Hepatocyte (in vitro differentiated cells): Measurements from ENCODE around the gene ITGB8. TPM values are rescaled to one million over a fixed set of nuclear protein-coding genes. Genes with fewer than 3 reads are reported as not detected.

ENCODE experiments used
- DNase-seq: peaks from one replicate; pipeline ENCODE4 v3.0.0-alpha.2; 2016; ENCODE audit warnings: low spot score
- H2AFZ ChIP-seq: fragments of 200-600 bp; sonication (generic); 2 replicates; pipeline ENCODE4 v1.6.0; 2016; ENCODE audit warnings: antibody characterized with exemption, mild to moderate bottlenecking
- H3K27ac ChIP-seq: fragments of 200-600 bp; sonication (generic); 2 replicates; pipeline ENCODE4 v1.5.1; 2016; ENCODE audit warnings: mild to moderate bottlenecking
- H3K27me3 ChIP-seq: fragments of 200-600 bp; sonication (generic); 2 replicates; pipeline ENCODE4 v1.6.1; 2016
- H3K36me3 ChIP-seq: fragments of 200-600 bp; sonication (generic); replicated peaks from 2 replicates; pipeline ENCODE4 v1.5.1; 2016; ENCODE audit warnings: low read depth; ENCODE audit not compliant: insufficient read depth
- H3K4me1 ChIP-seq: fragments of 200-600 bp; sonication (generic); 2 replicates; pipeline ENCODE4 v1.5.1; 2016; ENCODE audit warnings: mild to moderate bottlenecking, moderate library complexity; ENCODE audit not compliant: insufficient read depth
- H3K4me2 ChIP-seq: fragments of 200-600 bp; sonication (generic); 2 replicates; pipeline ENCODE4 v1.6.0; 2016
- H3K4me3 ChIP-seq: fragments of 200-600 bp; sonication (generic); 2 replicates; pipeline ENCODE4 v1.5.1; 2016; ENCODE audit warnings: mild to moderate bottlenecking
- H3K79me2 ChIP-seq: fragments of 200-600 bp; sonication (generic); 2 replicates; pipeline ENCODE4 v1.6.0; 2017; ENCODE audit warnings: mild to moderate bottlenecking
- H3K9me2 ChIP-seq: fragments of 200-600 bp; sonication (generic); replicated peaks from 2 replicates; pipeline ENCODE4 v1.6.0; 2017; ENCODE audit warnings: mild to moderate bottlenecking; ENCODE audit not compliant: insufficient read depth
- H3K9me3 ChIP-seq: fragments of 200-600 bp; sonication (generic); 2 replicates; pipeline ENCODE4 v1.5.1; 2016; ENCODE audit warnings: low read depth, mild to moderate bottlenecking
- H4K20me1 ChIP-seq: fragments of 200-600 bp; sonication (generic); 2 replicates; pipeline ENCODE4 v1.6.0; 2016; ENCODE audit warnings: mild to moderate bottlenecking; ENCODE audit not compliant: insufficient read depth, poor library complexity, severe bottlenecking
- EZH2 ChIP-seq: fragments of 200-600 bp; sonication (generic); IDR thresholded peaks from 2 replicates; pipeline ENCODE4 v1.6.1; 2016; ENCODE audit warnings: antibody characterized with exemption, mild to moderate bottlenecking, borderline replicate concordance
- EZH2phosphoT487 ChIP-seq: fragments of 200-600 bp; sonication (generic); IDR thresholded peaks from one replicate; pipeline ENCODE4 v1.6.1; 2018; ENCODE audit warnings: antibody characterized with exemption, mild to moderate bottlenecking, low read depth, moderate library complexity; ENCODE audit not compliant: unreplicated experiment, severe bottlenecking
- WGBS: methylation state at CpG from one replicate; pipeline ENCODE4 v1.1.6; 2016; ENCODE audit warnings: low lambda C conversion rate; ENCODE audit errors: missing lambda C conversion rate; 5-methylcytosine and 5-hydroxymethylcytosine counted together
- polyA plus RNA-seq: library from polyadenylated mRNA; unstranded; fragments of >200 nt; fragmentation: Nextera tagmentation; extraction: Ambion mirVana; gene quantifications from 2 replicates; pipeline ENCODE4 v1.2.1, GENCODE V29; 2016
- total RNA-seq: library from RNA; depleted of rRNA; stranded (reverse); fragments of >200 nt; gene quantifications from 2 replicates; pipeline ENCODE4 v1.2.3, GENCODE V29; 2014
- TF ChIP-seq, protein P1 (sequence below): fragments of 200-600 bp; sonication (generic); IDR thresholded peaks from 2 replicates; pipeline ENCODE4 v1.5.1; 2016; ENCODE audit warnings: antibody characterized with exemption, mild to moderate bottlenecking; ENCODE audit not compliant: poor library complexity

Gene ITGB8
- total and polyA plus RNA-seq, 2 experiments from 2014 or later, result 7.2 to 37.0 TPM

GRCh38 chr7:20417675-20418382 is 87.1 kb downstream of the ITGB8 start:
- peak overlapping the region; percentile 34 for H3K4me2 ChIP-seq
- WGBS, result 62% methylated on average over 3 of the region's 3 CpGs
- H3K27me3 ChIP-seq, result no peaks in the 10 kb centered on the region
- TF ChIP-seq, protein P1, sequence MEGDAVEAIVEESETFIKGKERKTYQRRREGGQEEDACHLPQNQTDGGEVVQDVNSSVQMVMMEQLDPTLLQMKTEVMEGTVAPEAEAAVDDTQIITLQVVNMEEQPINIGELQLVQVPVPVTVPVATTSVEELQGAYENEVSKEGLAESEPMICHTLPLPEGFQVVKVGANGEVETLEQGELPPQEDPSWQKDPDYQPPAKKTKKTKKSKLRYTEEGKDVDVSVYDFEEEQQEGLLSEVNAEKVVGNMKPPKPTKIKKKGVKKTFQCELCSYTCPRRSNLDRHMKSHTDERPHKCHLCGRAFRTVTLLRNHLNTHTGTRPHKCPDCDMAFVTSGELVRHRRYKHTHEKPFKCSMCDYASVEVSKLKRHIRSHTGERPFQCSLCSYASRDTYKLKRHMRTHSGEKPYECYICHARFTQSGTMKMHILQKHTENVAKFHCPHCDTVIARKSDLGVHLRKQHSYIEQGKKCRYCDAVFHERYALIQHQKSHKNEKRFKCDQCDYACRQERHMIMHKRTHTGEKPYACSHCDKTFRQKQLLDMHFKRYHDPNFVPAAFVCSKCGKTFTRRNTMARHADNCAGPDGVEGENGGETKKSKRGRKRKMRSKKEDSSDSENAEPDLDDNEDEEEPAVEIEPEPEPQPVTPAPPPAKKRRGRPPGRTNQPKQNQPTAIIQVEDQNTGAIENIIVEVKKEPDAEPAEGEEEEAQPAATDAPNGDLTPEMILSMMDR, result no peak
- TF ChIP-seq EZH2, result no peak
- H3K79me2 ChIP-seq, result no peaks in the 10 kb centered on the region
- no peak for DNase-seq
- no peaks in the 10 kb centered on the region for H3K36me3 ChIP-seq
- peaks cover 9% of the 10 kb centered on the region for H3K4me1 ChIP-seq
- H4K20me1 ChIP-seq, result no peaks in the 10 kb centered on the region
- H3K4me3 ChIP-seq, result no peak overlapping the region
- H3K27ac ChIP-seq, result peak overlapping the region; percentile 9
- no peak overlapping the region for H2AFZ ChIP-seq
- H3K9me2 ChIP-seq, result no peaks in the 10 kb centered on the region
- no peaks in the 10 kb centered on the region for H3K9me3 ChIP-seq

DNA sequence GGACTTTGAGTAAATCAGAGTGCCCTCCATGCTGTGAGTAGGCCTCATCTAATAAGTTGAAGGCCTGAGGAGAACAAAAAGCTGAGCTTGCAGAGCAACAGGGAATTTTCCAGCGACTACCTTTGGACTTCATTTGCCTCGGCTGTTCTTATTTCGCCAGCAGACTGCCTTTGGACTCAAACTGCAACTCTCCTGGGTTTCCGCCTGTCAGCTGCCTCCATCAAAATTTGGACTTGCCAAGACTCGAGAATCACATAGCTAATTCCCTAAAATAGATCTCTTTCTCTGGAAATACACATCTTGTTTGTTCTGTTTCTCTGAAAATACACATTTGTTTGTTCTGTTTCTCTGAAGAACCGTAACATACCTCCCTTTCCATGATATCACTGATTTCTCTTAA is 93.8 kb downstream of the ITGB8 start:
- Histone ChIP-seq H3K79me2 (no peaks in the 10 kb centered on the region), H3K9me2 (no peaks in the 10 kb centered on the region), H3K36me3 (no peaks in the 10 kb centered on the region), H4K20me1 (no peaks in the 10 kb centered on the region), H3K4me1 (no peaks in the 10 kb centered on the region), H3K27me3 (no peaks in the 10 kb centered on the region), H3K4me2 (no peak overlapping the region), H3K9me3 (no peaks in the 10 kb centered on the region), H3K27ac (no peak overlapping the region), H3K4me3 (no peak overlapping the region), H2AFZ (no peak overlapping the region)
- DNase-seq, result no peak
- 95% methylated on average over 6 of the region's 6 CpGs for WGBS
- TF ChIP-seq, protein P1, result no peak
- TF ChIP-seq EZH2phosphoT487, result no peak
- TF ChIP-seq EZH2, result no peak

DNA sequence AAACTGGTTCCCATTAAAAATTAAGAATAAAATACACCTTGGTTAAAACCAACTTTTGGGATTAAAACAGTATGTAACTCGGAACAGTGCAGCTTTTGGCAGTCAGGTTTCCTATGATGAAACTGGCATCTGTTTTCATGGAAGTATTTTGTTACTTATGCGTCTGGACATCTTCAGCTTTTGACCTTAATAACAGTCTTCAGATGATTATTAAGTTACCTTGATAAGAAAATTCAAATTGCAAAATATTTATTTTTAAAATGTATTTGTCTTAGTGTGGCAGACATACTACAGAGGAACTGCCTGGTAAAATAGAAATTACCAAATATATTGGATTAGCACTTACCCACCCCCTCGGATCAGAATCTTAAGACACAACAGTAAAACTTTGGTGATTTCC is 100.0 kb downstream of the ITGB8 start:
- Histone ChIP-seq H4K20me1 (no peaks in the 10 kb centered on the region), H3K79me2 (no peaks in the 10 kb centered on the region), H3K4me2 (no peak overlapping the region), H3K4me3 (no peak overlapping the region), H3K36me3 (no peaks in the 10 kb centered on the region), H3K27me3 (no peaks in the 10 kb centered on the region), H3K27ac (no peak overlapping the region), H3K9me3 (no peaks in the 10 kb centered on the region), H3K9me2 (no peaks in the 10 kb centered on the region), H2AFZ (no peak overlapping the region), H3K4me1 (no peaks in the 10 kb centered on the region)
- no peak for DNase-seq
- WGBS, result 64% methylated on average over 3 of the region's 3 CpGs
- TF ChIP-seq EZH2phosphoT487, result no peak
- TF ChIP-seq, protein P1, result no peak

GRCh38 chr7:20431146-20431545 is 100.4 kb downstream of the ITGB8 start:
- no peaks in the 10 kb centered on the region for H3K9me2 ChIP-seq
- no peak for TF ChIP-seq EZH2phosphoT487
- no peak for TF ChIP-seq EZH2
- TF ChIP-seq, protein P1, result no peak
- no peak overlapping the region for H3K4me2 ChIP-seq
- DNase-seq, result no peak
- no peak overlapping the region for H3K4me3 ChIP-seq
- H4K20me1 ChIP-seq, result no peaks in the 10 kb centered on the region
- H3K4me1 ChIP-seq, result no peaks in the 10 kb centered on the region
- WGBS, result 79% methylated on average over 2 of the region's 2 CpGs
- H3K36me3 ChIP-seq, result no peaks in the 10 kb centered on the region
- H3K9me3 ChIP-seq, result no peaks in the 10 kb centered on the region
- H3K79me2 ChIP-seq, result no peaks in the 10 kb centered on the region
- no peak overlapping the region for H2AFZ ChIP-seq
- H3K27me3 ChIP-seq, result no peaks in the 10 kb centered on the region
- H3K27ac ChIP-seq, result no peak overlapping the region
